GM23338 (cell line): Measurements from ENCODE around the gene CEP78.

Source experiments
- POLR2AphosphoS5 ChIP-seq: IDR thresholded peaks from 2 replicates; pipeline ENCODE4 v1.6.1; 2016; ENCODE audit warnings: antibody characterized with exemption, low read depth
- TF ChIP-seq, protein P1 (sequence below), 2 experiments: fragments of 200-600 bp in 1 of 2; sonication (generic) in 1 of 2; conservative IDR thresholded peaks; 2 replicates each; pipeline versions ENCODE4 v1.5.1 to v1.6.1; 2016 to 2017; ENCODE audit warnings: antibody characterized with exemption in 2 of 2, low read depth in 2 of 2, mild to moderate bottlenecking in 2 of 2, moderate library complexity in 1 of 2

DNA sequence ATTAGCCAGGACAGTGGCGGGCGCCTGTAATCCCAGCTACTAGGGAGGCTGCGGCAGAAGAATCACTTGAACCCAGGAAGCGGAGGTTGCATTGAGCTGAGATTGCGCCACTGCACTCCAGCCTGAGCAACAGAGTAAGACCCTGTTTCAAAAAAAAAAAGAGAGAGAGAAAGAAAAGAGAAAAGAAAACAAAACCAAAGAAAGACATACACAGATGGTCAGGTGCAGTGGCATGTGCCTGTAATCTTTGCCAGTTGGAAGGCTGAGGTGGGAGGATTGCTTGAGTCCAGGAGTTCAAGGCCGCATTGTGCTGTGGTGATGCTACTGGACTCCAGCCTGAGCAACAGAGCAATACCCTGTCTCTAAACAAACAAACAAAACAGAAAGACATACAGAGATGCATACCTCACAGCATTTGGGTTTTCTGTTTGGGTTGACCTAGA is 51.1 kb downstream of the CEP78 start:
- TF ChIP-seq POLR2AphosphoS5 = no peak
- TF ChIP-seq, protein P1, sequence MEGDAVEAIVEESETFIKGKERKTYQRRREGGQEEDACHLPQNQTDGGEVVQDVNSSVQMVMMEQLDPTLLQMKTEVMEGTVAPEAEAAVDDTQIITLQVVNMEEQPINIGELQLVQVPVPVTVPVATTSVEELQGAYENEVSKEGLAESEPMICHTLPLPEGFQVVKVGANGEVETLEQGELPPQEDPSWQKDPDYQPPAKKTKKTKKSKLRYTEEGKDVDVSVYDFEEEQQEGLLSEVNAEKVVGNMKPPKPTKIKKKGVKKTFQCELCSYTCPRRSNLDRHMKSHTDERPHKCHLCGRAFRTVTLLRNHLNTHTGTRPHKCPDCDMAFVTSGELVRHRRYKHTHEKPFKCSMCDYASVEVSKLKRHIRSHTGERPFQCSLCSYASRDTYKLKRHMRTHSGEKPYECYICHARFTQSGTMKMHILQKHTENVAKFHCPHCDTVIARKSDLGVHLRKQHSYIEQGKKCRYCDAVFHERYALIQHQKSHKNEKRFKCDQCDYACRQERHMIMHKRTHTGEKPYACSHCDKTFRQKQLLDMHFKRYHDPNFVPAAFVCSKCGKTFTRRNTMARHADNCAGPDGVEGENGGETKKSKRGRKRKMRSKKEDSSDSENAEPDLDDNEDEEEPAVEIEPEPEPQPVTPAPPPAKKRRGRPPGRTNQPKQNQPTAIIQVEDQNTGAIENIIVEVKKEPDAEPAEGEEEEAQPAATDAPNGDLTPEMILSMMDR (conservative IDR thresholded peaks at IDR 0.05; ENCODE audit: low read depth in 2 of 2) = no peak
